Trophoblast cell (in vitro differentiated cells and primary cell): ENCODE data around the gene RBM33.

ENCODE experiments used
- DNase-seq, 2 donors: peaks; one replicate each; pipeline ENCODE4 v3.0.0-alpha.2; 2016
- H2AFZ ChIP-seq: 2 replicates; pipeline ENCODE4 v1.6.1; 2013; ENCODE audit warnings: low read length, moderate library complexity, mild to moderate bottlenecking; ENCODE audit not compliant: insufficient read depth, poor library complexity
- H2AK5ac ChIP-seq: 2 replicates; pipeline ENCODE4 v1.6.1; 2013; ENCODE audit warnings: mild to moderate bottlenecking, low read length
- H2BK120ac ChIP-seq: 2 replicates; pipeline ENCODE4 v1.6.1; 2013; ENCODE audit warnings: low read length, mild to moderate bottlenecking, moderate library complexity; ENCODE audit not compliant: insufficient read depth, poor library complexity
- H2BK12ac ChIP-seq: 2 replicates; pipeline ENCODE4 v1.6.1; 2013; ENCODE audit warnings: mild to moderate bottlenecking, low read length, moderate library complexity
- H2BK5ac ChIP-seq: 2 replicates; pipeline ENCODE4 v1.6.1; 2013; ENCODE audit warnings: low read length, low read depth, moderate library complexity, mild to moderate bottlenecking; ENCODE audit not compliant: poor library complexity
- H3K14ac ChIP-seq: 2 replicates; pipeline ENCODE4 v1.6.1; 2013; ENCODE audit warnings: mild to moderate bottlenecking, low read length
- H3K18ac ChIP-seq: 2 replicates; pipeline ENCODE4 v1.6.1; 2013; ENCODE audit warnings: mild to moderate bottlenecking, low read length
- H3K23ac ChIP-seq: 2 replicates; pipeline ENCODE4 v1.6.1; 2013; ENCODE audit warnings: low read length
- H3K27ac ChIP-seq: 2 replicates; pipeline ENCODE4 v1.5.1; 2013; ENCODE audit warnings: low read depth, mild to moderate bottlenecking, inconsistent platforms, low read length, moderate library complexity
- H3K27me3 ChIP-seq: 2 replicates; pipeline ENCODE4 v1.6.1; 2013; ENCODE audit warnings: inconsistent platforms, mild to moderate bottlenecking, low read length, moderate library complexity; ENCODE audit not compliant: insufficient read depth
- H3K36me3 ChIP-seq, 2 experiments: 1 replicate in 1 of 2; 2 replicates in 1 of 2; pipeline ENCODE4 v1.6.1; 2013; ENCODE audit warnings: low read length in 2 of 2, mild to moderate bottlenecking in 2 of 2, moderate library complexity in 1 of 2; ENCODE audit not compliant: insufficient read depth in 2 of 2, control insufficient read depth in 1 of 2
- H3K4ac ChIP-seq: 2 replicates; pipeline ENCODE4 v1.6.1; 2013; ENCODE audit warnings: low read depth, mild to moderate bottlenecking, low read length, moderate library complexity
- H3K4me1 ChIP-seq, 2 experiments: 1 replicate in 1 of 2; 2 replicates in 1 of 2; pipeline ENCODE4 v1.6.1; 2013; ENCODE audit warnings: low read length in 2 of 2, mild to moderate bottlenecking in 2 of 2, moderate library complexity in 1 of 2; ENCODE audit not compliant: insufficient read depth in 2 of 2, control insufficient read depth in 1 of 2
- H3K4me2 ChIP-seq: 2 replicates; pipeline ENCODE4 v1.6.1; 2013; ENCODE audit warnings: inconsistent platforms, mild to moderate bottlenecking, low read length, moderate library complexity
- H3K4me3 ChIP-seq: 2 replicates; pipeline ENCODE4 v1.5.1; 2013; ENCODE audit warnings: mild to moderate bottlenecking, low read depth, low read length, inconsistent platforms
- H3K79me1 ChIP-seq: one replicate; pipeline ENCODE4 v1.6.1; 2013; ENCODE audit warnings: low read length
- H3K79me2 ChIP-seq: 2 replicates; pipeline ENCODE4 v1.6.1; 2013; ENCODE audit warnings: low read length, mild to moderate bottlenecking; ENCODE audit not compliant: control insufficient read depth, insufficient read depth, poor library complexity
- H3K9ac ChIP-seq: 2 replicates; pipeline ENCODE4 v1.6.1; 2013; ENCODE audit warnings: mild to moderate bottlenecking, low read length
- H3K9me3 ChIP-seq: 2 replicates; pipeline ENCODE4 v1.6.1; 2013; ENCODE audit warnings: low read depth, mild to moderate bottlenecking, control low read depth, inconsistent platforms, low read length; ENCODE audit not compliant: insufficient read depth
- H4K12ac ChIP-seq: 2 replicates; pipeline ENCODE4 v1.6.1; 2013; ENCODE audit warnings: low read depth, mild to moderate bottlenecking, low read length, moderate library complexity
- H4K8ac ChIP-seq: 2 replicates; pipeline ENCODE4 v1.6.1; 2013; ENCODE audit warnings: low read depth, mild to moderate bottlenecking, low read length, moderate library complexity
- H4K91ac ChIP-seq: one replicate; pipeline ENCODE4 v1.6.1; 2013; ENCODE audit warnings: low read depth, mild to moderate bottlenecking, low read length, moderate library complexity
- WGBS: extraction: QIAGEN DNeasy Blood & Tissue Kit; methylation state at CpG from one replicate; pipeline ENCODE4 v1.1.7; 2013; ENCODE audit warnings: missing lambda C conversion rate; ENCODE audit not compliant: insufficient read length, insufficient coverage; ENCODE audit errors: extremely low coverage; 5-methylcytosine and 5-hydroxymethylcytosine counted together

The RBM33 gene

DNA sequence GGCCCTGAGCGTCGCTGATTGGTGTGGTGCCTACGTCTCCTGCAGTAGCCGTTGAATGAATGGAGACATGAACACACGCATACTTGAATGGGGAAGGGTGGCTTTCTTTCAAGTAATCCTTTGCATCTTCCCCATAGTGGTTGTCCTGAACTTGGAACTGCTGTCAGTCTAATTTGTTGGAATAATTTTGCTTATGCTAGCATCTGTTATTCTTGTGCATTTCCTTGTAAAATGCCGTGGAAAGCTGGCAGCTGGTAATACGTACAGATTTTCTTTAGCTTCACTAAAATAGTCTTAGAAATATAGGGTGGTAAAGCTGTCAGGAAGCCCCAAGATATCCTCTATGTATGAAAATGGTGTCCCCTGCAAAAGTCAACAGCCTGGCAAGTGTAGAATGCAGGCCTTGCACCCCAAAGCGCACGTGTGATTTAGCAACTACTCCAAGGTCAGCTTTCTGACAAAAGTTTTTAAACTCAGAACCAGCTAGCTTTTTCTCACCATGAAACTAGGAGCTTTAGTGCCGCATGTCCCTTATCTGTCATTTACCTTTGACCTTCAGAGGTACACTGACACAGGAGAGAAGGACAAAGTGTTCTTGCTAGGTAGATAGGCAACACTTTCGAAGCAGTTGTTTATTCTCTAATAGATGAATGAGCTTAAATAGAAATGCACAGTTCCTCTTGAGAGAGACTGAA, 70.8 kb downstream of the RBM33 start:
- no peaks in the 10 kb centered on the region for H3K4me1 ChIP-seq
- H2BK120ac ChIP-seq = no peak overlapping the region
- no peaks in the 10 kb centered on the region for H3K79me2 ChIP-seq
- no peak overlapping the region for H2AFZ ChIP-seq
- no peak overlapping the region for H3K14ac ChIP-seq
- no peak overlapping the region for H3K27ac ChIP-seq
- no peak overlapping the region for H3K18ac ChIP-seq
- H2BK12ac ChIP-seq = no peak overlapping the region
- no peak overlapping the region for H3K4me3 ChIP-seq
- no peak overlapping the region for H3K23ac ChIP-seq
- H3K4ac ChIP-seq = no peak overlapping the region
- no peak overlapping the region for H3K4me2 ChIP-seq
- no peak overlapping the region for H3K9ac ChIP-seq
- no peak overlapping the region for H2BK5ac ChIP-seq
- H3K36me3 ChIP-seq = peaks cover 29 to 32% of the 10 kb centered on the region in 2 experiments
- DNase-seq = no peak
- no peak overlapping the region for H2AK5ac ChIP-seq
- WGBS = no CpG with 5 or more reads among the region's 11 CpGs
- no peak overlapping the region for H4K8ac ChIP-seq
- H3K79me1 ChIP-seq = no peaks in the 10 kb centered on the region
- H4K91ac ChIP-seq = no peak overlapping the region
- peaks cover 2% of the 10 kb centered on the region for H3K9me3 ChIP-seq
- H4K12ac ChIP-seq = no peak overlapping the region
- H3K27me3 ChIP-seq = no peaks in the 10 kb centered on the region

- Histone ChIP-seq H3K9me3 (peaks cover 2% of the 10 kb centered on the region), H2BK5ac (no peak overlapping the region), H3K4me1 (peaks cover 0 to 1% of the 10 kb centered on the region in 2 experiments), H2BK12ac (no peak overlapping the region), H2BK120ac (no peak overlapping the region), H3K14ac (no peak overlapping the region), H2AK5ac (no peak overlapping the region), H3K4ac (no peak overlapping the region), H3K79me2 (no peaks in the 10 kb centered on the region), H4K12ac (no peak overlapping the region), H3K36me3 (peaks cover 17 to 22% of the 10 kb centered on the region in 2 experiments), H2AFZ (no peak overlapping the region), H3K27me3 (no peaks in the 10 kb centered on the region), H3K79me1 (no peaks in the 10 kb centered on the region), H4K8ac (no peak overlapping the region), H3K4me3 (no peak overlapping the region), H3K9ac (no peak overlapping the region), H3K27ac (no peak overlapping the region), H3K18ac (no peak overlapping the region), H4K91ac (no peak overlapping the region), H3K23ac (no peak overlapping the region), H3K4me2 (no peak overlapping the region)
- DNase-seq = no peak
- no CpG with 5 or more reads among the region's 12 CpGs for WGBS
These were observed 72.7 kb downstream of the RBM33 start for GRCh38 chr7:155717010-155717744.

- H2BK12ac ChIP-seq = no peak overlapping the region
- no peak overlapping the region for H3K14ac ChIP-seq
- H4K91ac ChIP-seq = no peak overlapping the region
- WGBS = no CpG with 5 or more reads among the region's 6 CpGs
- no peak overlapping the region for H3K4ac ChIP-seq
- H3K27me3 ChIP-seq = no peaks in the 10 kb centered on the region
- H2AK5ac ChIP-seq = no peak overlapping the region
- H3K9ac ChIP-seq = no peak overlapping the region
- no peak overlapping the region for H3K27ac ChIP-seq
- H3K18ac ChIP-seq = no peak overlapping the region
- H4K8ac ChIP-seq = no peak overlapping the region
- no peak overlapping the region for H3K23ac ChIP-seq
- no peak overlapping the region for H4K12ac ChIP-seq
- no peaks in the 10 kb centered on the region for H3K79me2 ChIP-seq
- peaks cover 0 to 3% of the 10 kb centered on the region in 2 experiments for H3K4me1 ChIP-seq
- peaks cover 2 to 3% of the 10 kb centered on the region in 2 experiments for H3K36me3 ChIP-seq
- H3K79me1 ChIP-seq = no peaks in the 10 kb centered on the region
- H2AFZ ChIP-seq = no peak overlapping the region
- H2BK120ac ChIP-seq = no peak overlapping the region
- no peaks in the 10 kb centered on the region for H3K9me3 ChIP-seq
- DNase-seq = no peak
- H2BK5ac ChIP-seq = no peak overlapping the region
- H3K4me3 ChIP-seq = no peak overlapping the region
- H3K4me2 ChIP-seq = no peak overlapping the region
These were observed 76.6 kb downstream of the RBM33 start for GRCh38 chr7:155721056-155721455.

GRCh38 chr7:155722118-155722517, 77.7 kb downstream of the RBM33 start:
- no CpG with 5 or more reads among the region's 2 CpGs for WGBS
- Histone ChIP-seq H3K79me2 (no peaks in the 10 kb centered on the region), H4K91ac (no peak overlapping the region), H4K12ac (no peak overlapping the region), H2BK120ac (no peak overlapping the region), H3K23ac (no peak overlapping the region), H3K9ac (no peak overlapping the region), H3K4me2 (no peak overlapping the region), H4K8ac (no peak overlapping the region), H2AFZ (no peak overlapping the region), H3K36me3 (peaks cover 1 to 3% of the 10 kb centered on the region in 2 experiments), H3K18ac (no peak overlapping the region), H2BK12ac (no peak overlapping the region), H2BK5ac (no peak overlapping the region), H2AK5ac (no peak overlapping the region), H3K27ac (no peak overlapping the region), H3K9me3 (no peaks in the 10 kb centered on the region), H3K4me3 (no peak overlapping the region), H3K4me1 (peaks cover 0 to 3% of the 10 kb centered on the region in 2 experiments), H3K4ac (no peak overlapping the region), H3K27me3 (no peaks in the 10 kb centered on the region), H3K79me1 (no peaks in the 10 kb centered on the region), H3K14ac (no peak overlapping the region)
- DNase-seq = peak in 1 of 2 donors; percentile 8
